Ishikawa (cell line): ENCODE results near the gene DDX56.
A peak's percentile ranks its signal among the peaks of the same experiment; 100 is the strongest.

Experiments
- CEBPB ChIP-seq: IDR thresholded peaks from 2 replicates; pipeline ENCODE4 v1.6.1; 2012
- CREB1 ChIP-seq: IDR thresholded peaks from 2 replicates; pipeline ENCODE4 v1.6.1; 2012; ENCODE audit warnings: low read depth
- EGR1 ChIP-seq: IDR thresholded peaks from 2 replicates; pipeline ENCODE4 v1.6.1; 2012
- EP300 ChIP-seq: IDR thresholded peaks from 2 replicates; pipeline ENCODE4 v1.6.1; 2012; ENCODE audit warnings: borderline replicate concordance
- FOXM1 ChIP-seq: IDR thresholded peaks from 2 replicates; pipeline ENCODE4 v1.6.1; 2012; ENCODE audit warnings: low read depth, borderline replicate concordance
- NFIC ChIP-seq: IDR thresholded peaks from 2 replicates; pipeline ENCODE4 v1.6.1; 2012
- RAD21 ChIP-seq: IDR thresholded peaks from 2 replicates; pipeline ENCODE4 v1.6.1; 2012; ENCODE audit warnings: low read depth
- TAF1 ChIP-seq: IDR thresholded peaks from 2 replicates; pipeline ENCODE4 v1.6.1; 2012; ENCODE audit warnings: low read depth, mild to moderate bottlenecking
- TCF12 ChIP-seq: IDR thresholded peaks from 2 replicates; pipeline ENCODE4 v1.6.1; 2012; ENCODE audit warnings: low read depth
- TEAD4 ChIP-seq: IDR thresholded peaks from 2 replicates; pipeline ENCODE4 v1.6.1; 2012
- YY1 ChIP-seq: IDR thresholded peaks from 2 replicates; pipeline ENCODE4 v1.6.1; 2012; ENCODE audit warnings: low read depth
- ZBTB7A ChIP-seq: IDR thresholded peaks from 2 replicates; pipeline ENCODE4 v1.6.1; 2012; ENCODE audit warnings: low read depth
- TF ChIP-seq, protein P1 (sequence below): IDR thresholded peaks from 2 replicates; pipeline ENCODE4 v1.6.1; 2012
- TF ChIP-seq, protein P2 (sequence below): IDR thresholded peaks from 2 replicates; pipeline ENCODE4 v1.6.1; 2012
- TF ChIP-seq, protein P3 (sequence below): IDR thresholded peaks from 2 replicates; pipeline ENCODE4 v1.6.1; 2012; ENCODE audit warnings: low read depth, mild to moderate bottlenecking

The DDX56 gene

DNA sequence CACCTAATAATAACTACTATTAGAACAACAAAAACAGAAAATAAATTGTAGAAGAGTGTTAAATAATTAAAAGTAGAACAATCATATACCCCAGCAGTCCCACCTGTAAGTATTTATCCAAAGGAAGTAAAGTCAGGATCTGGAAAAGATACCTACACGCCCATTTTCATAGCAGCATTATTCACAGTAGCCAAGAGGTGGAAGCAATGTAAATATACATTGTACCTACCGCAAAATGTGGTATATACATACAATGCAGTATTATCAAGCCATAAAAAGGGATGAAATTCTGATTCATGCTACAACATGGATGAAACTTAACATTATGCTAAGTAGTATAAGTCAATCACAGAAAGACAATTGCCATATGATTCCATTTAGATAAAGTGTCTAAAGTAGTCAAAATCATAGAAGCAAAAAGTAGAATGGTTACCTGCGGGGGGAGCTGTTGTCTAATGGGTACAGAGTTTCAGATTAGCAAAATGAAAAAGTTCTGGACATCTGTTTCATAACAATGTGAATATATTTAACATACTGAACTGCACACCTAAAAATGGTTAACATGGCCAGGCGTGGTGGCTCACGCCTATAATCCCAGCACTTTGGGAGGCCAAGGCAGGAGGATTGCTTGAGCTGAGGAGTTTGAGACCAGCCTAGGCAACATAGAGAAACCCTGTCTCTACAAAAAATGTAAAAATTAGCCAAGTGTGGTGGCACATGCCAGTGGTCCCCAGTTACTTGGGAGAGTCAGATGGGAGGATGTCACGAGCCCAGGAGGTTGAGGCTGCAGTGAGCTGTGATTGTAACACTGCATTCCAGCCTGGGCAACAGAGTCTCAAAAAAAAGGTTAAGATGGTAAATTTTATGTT, 14.4 kb upstream of the DDX56 start:
- TF ChIP-seq TEAD4: no peak
- no peak for TF ChIP-seq TCF12
- peak; percentile 87 for TF ChIP-seq RAD21
- TF ChIP-seq, protein P1, sequence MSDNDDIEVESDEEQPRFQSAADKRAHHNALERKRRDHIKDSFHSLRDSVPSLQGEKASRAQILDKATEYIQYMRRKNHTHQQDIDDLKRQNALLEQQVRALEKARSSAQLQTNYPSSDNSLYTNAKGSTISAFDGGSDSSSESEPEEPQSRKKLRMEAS: no peak
- TF ChIP-seq, protein P2, sequence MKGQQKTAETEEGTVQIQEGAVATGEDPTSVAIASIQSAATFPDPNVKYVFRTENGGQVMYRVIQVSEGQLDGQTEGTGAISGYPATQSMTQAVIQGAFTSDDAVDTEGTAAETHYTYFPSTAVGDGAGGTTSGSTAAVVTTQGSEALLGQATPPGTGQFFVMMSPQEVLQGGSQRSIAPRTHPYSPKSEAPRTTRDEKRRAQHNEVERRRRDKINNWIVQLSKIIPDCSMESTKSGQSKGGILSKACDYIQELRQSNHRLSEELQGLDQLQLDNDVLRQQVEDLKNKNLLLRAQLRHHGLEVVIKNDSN: no peak
- no peak for TF ChIP-seq FOXM1

DNA sequence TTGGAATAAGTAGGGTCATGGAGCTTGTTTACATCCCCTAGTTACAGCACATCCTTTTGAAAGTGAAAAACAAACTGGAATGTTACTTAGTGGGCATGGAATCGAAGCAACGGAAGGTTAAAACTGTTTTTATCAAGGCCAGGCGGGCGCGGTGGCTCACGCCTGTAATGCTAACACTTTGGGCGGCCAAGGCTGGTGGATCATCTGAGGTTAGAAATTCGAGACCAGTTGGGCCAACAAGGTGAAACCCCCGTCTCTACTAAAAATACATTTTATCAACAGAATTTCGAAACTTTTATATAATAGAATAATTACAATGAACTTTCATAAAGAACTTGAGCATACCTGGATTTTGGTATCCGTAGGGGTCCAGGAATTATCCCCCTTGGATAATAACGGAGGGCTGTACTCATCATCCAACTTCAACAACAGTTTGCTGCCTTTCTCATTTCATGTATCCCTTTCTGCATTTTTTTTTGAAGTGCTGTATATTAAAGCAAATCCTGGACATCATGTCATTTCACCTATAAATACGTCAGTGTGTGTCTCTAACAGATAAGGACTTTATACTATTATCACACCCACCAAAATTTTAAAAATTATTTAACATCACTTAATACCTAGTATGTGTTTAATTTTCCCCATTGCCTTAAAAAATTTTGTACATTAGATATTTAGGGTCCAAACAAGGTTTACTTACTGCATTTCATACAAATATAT, 9.6 kb upstream of the DDX56 start:
- TF ChIP-seq TCF12 (no peak), EP300 (no peak)
- TF ChIP-seq, protein P1: no peak
- TF ChIP-seq, protein P2: no peak

DNA sequence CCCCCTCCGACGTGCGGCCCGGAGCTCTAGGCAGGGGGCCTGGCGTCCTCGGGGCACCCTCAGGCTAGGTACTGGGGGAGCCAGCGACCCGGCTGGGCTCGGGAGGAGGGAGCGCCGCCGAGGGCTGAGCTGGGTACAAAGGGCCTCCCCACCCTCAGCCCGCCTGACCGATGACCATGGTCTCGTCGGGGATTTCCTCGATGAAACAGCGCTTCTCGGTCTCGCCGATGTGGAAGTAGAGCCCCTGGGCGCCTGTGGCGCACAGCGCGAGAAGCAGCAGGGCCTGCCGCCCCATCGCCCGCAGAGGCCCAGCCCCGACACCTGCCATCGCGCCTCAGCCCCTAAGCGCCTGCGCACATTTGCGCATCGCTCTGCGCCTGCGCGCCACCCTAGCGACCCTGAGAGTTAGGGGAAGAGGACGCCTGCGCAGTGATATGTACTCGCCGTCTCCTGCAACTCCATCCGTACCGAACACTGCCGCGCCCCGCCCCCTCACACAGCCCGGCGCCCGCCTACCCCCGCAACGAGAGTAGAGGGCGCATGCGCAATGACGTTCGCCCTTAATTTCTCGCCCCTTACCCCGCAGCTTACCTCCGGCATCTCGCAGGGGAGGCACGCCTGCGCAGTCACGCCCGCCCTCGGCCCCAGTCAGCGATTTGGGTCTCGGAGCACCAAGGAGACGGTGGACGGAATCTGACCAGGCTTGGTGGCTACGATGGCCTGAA, 8.3 kb upstream of the DDX56 start, which contains the start of gene TMED4:
Gene TMED4, minus strand, starts transcription at position 353 of the 725 bp plus-strand sequence. Its CDS starts 25 bp downstream, at position 328.
- peak; percentile 60; the same call in 1 of the 2 replicates for TF ChIP-seq EGR1
- TF ChIP-seq FOXM1: no peak
- TF ChIP-seq, protein P2: no peak
- 0 out of 2 replicates have a peak, but pooled peaks have one; percentile 8 for TF ChIP-seq NFIC
- TF ChIP-seq RAD21: no peak
- TF ChIP-seq, protein P3, sequence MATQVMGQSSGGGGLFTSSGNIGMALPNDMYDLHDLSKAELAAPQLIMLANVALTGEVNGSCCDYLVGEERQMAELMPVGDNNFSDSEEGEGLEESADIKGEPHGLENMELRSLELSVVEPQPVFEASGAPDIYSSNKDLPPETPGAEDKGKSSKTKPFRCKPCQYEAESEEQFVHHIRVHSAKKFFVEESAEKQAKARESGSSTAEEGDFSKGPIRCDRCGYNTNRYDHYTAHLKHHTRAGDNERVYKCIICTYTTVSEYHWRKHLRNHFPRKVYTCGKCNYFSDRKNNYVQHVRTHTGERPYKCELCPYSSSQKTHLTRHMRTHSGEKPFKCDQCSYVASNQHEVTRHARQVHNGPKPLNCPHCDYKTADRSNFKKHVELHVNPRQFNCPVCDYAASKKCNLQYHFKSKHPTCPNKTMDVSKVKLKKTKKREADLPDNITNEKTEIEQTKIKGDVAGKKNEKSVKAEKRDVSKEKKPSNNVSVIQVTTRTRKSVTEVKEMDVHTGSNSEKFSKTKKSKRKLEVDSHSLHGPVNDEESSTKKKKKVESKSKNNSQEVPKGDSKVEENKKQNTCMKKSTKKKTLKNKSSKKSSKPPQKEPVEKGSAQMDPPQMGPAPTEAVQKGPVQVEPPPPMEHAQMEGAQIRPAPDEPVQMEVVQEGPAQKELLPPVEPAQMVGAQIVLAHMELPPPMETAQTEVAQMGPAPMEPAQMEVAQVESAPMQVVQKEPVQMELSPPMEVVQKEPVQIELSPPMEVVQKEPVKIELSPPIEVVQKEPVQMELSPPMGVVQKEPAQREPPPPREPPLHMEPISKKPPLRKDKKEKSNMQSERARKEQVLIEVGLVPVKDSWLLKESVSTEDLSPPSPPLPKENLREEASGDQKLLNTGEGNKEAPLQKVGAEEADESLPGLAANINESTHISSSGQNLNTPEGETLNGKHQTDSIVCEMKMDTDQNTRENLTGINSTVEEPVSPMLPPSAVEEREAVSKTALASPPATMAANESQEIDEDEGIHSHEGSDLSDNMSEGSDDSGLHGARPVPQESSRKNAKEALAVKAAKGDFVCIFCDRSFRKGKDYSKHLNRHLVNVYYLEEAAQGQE: no peak
- TF ChIP-seq YY1: peak; percentile 81
- TF ChIP-seq, protein P1: peak; percentile 60
- peak; percentile 69 for TF ChIP-seq TAF1
- TF ChIP-seq ZBTB7A: no peak; the same call in 1 of the 2 replicates
- no peak for TF ChIP-seq CREB1
- peak; percentile 28; the same call in 1 of the 2 replicates for TF ChIP-seq TCF12
- no peak for TF ChIP-seq CEBPB
- no peak for TF ChIP-seq EP300
- TF ChIP-seq TEAD4: no peak; the same call in 1 of the 2 replicates

DNA sequence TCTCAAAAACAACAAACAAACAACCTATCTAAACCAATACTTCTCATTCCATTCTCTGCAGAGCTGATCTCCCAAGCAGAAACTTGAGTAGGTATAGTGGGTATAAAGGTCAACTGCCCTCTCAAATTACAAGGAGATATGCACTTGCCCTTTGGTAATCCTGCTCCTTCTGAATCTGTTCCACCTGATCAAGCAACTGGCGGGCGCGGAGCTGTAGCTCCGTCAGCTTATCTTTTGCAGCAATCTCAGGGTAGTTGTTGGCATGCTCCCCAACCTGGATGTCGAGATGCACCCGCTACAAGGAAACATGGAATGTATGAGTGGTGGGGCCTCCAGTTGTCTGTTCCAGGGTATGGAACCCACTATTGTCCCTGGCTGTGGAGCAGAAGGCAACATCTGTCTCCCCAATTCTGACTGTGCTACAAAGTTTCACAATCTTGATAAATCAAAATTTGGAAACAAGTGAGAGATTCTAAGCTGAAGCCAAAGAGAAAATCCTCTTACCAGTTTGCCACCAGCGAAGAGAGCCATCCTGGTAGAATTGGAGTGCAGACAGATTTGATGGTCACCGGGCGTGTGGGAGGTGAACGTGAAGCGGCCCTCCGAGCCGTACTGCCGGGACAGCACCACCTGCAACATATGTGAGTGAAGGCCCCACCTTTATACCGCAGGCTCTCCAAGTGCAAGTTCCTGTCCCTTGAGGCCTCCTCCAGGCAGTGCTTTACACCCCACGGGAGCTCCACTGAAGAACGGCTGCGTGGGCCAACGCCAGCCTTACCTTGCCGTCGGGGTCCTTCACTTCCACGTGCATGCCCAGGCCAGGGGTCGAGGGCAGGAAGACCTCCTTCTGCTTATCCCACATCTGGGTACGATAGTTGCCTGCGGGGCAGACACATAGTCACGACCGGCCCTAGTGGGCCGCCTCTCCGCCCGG, 7.5 kb upstream of the DDX56 start:
- no peak for TF ChIP-seq RAD21
- no peak for TF ChIP-seq YY1
- 0 out of 2 replicates have a peak, but pooled peaks have one; percentile 14 for TF ChIP-seq NFIC
- TF ChIP-seq, protein P2: no peak
- TF ChIP-seq EGR1: no peak
- TF ChIP-seq, protein P3: no peak
- TF ChIP-seq EP300: no peak
- TF ChIP-seq TAF1: no peak
- TF ChIP-seq, protein P1: 0 out of 2 replicates have a peak, but pooled peaks have one; percentile 3
- no peak for TF ChIP-seq CREB1
